Hematopoietic multipotent progenitor cell (in vitro differentiated cells): ENCODE measurements around the gene PAK6. TPM values are rescaled to one million over a fixed set of nuclear protein-coding genes. Genes with fewer than 3 reads are reported as not detected.

ENCODE experiments used
- total RNA-seq: library from RNA; depleted of rRNA; stranded (reverse); fragments of >200 nt; gene quantifications from one replicate; pipeline ENCODE4 v1.2.3, GENCODE V29; 2012

Gene PAK6
- total RNA-seq, 1 donor = 1.3 TPM

Other genes with a start within 250 kb of the PAK6 start
- 75.1 TPM for gene SRP14, start 199.9 kb upstream of the PAK6 start, total RNA-seq
- 25.3 TPM for gene BMF, start 130.2 kb upstream of the PAK6 start, total RNA-seq
- gene BUB1B, start 78.0 kb upstream of the PAK6 start, total RNA-seq = 3.0 TPM
- 1.1 TPM for gene ANKRD63, start 44.0 kb downstream of the PAK6 start, total RNA-seq
- gene PLCB2, start 68.9 kb downstream of the PAK6 start, total RNA-seq = 123 TPM
- 30.2 TPM for gene INAFM2, start 84.6 kb downstream of the PAK6 start, total RNA-seq
- gene CCDC9B, start 101.9 kb downstream of the PAK6 start, total RNA-seq = 4.6 TPM
- not detected for gene PHGR1, start 112.0 kb downstream of the PAK6 start, total RNA-seq
- gene DISP2, start 119.2 kb downstream of the PAK6 start, total RNA-seq = 0.54 TPM
- 4.3 TPM for gene KNSTRN, start 143.7 kb downstream of the PAK6 start, total RNA-seq
- gene IVD, start 166.7 kb downstream of the PAK6 start, total RNA-seq = 60.1 TPM
- gene BAHD1, start 201.9 kb downstream of the PAK6 start, total RNA-seq = 26.9 TPM
- gene CHST14, start 231.9 kb downstream of the PAK6 start, total RNA-seq = 18.0 TPM